Stimulated activated CD8-positive, alpha-beta memory T cell treated with anti-CD3 and anti-CD28 coated beads, Interleukin-7, amount 100 ng/mL, for 4 hours (primary cell): ENCODE results near the gene TLE7.

Source experiments
- DNase-seq, 2 donors: peaks; one replicate each; pipeline ENCODE4 v3.0.0-alpha.2; 2020; ENCODE audit warnings: low read depth in 2 of 2

The TLE7 gene

GRCh38 chr16:71412270-71413160, 29.3 kb downstream of the TLE7 start:
- DNase-seq, result peak; percentile 38 to 43

- DNase-seq, result no peak
Observed at GRCh38 chr16:71410146-71410545, 31.7 kb downstream of the TLE7 start.

GRCh38 chr16:71409011-71409775, 32.7 kb downstream of the TLE7 start:
- no peak for DNase-seq

GRCh38 chr16:71408536-71408935, 33.3 kb downstream of the TLE7 start:
- no peak for DNase-seq

GRCh38 chr16:71407731-71408130, 34.1 kb downstream of the TLE7 start:
- DNase-seq, result no peak

- no peak for DNase-seq
Observed at GRCh38 chr16:71406724-71407123, 35.1 kb downstream of the TLE7 start.

GRCh38 chr16:71406316-71406715, 35.5 kb downstream of the TLE7 start:
- no peak for DNase-seq

- no peak for DNase-seq
Observed at GRCh38 chr16:71404364-71404763, 37.5 kb downstream of the TLE7 start.

GRCh38 chr16:71402674-71403073, 39.2 kb downstream of the TLE7 start:
- no peak for DNase-seq

- DNase-seq, result no peak
Observed at GRCh38 chr16:71402007-71402406, 39.8 kb downstream of the TLE7 start.

- no peak for DNase-seq
Observed at GRCh38 chr16:71399801-71400563, 41.9 kb downstream of the TLE7 start.

- DNase-seq, result no peak
Observed at GRCh38 chr16:71396594-71396993, 45.3 kb downstream of the TLE7 start.

GRCh38 chr16:71389330-71389729, 52.5 kb downstream of the TLE7 start:
- DNase-seq, result no peak

- DNase-seq, result no peak
Observed at GRCh38 chr16:71387045-71387871, 54.6 kb downstream of the TLE7 start.

- no peak for DNase-seq
Observed at GRCh38 chr16:71384073-71384724, 57.7 kb downstream of the TLE7 start.

- DNase-seq, result no peak
Observed at GRCh38 chr16:71383054-71383773, 58.6 kb downstream of the TLE7 start.

- no peak for DNase-seq
Observed at GRCh38 chr16:71380831-71381230, 61.0 kb downstream of the TLE7 start.
